ENCODE data around the gene NXF2B. TPM values are rescaled to one million over a fixed set of nuclear protein-coding genes. Genes with fewer than 3 reads are reported as not detected.

Gene NXF2B
- polyA plus RNA-seq, 2 of the 4 experiments (the other 2 are of a cell fraction), result not detected

Other genes starting within 250 kb of the NXF2B start
- not detected in 2 replicates for gene TCP11X1, start 224.7 kb downstream of the NXF2B start, polyA plus RNA-seq (2011; rRNA removed)
- gene TCP11X1, start 224.7 kb downstream of the NXF2B start, polyA plus RNA-seq (2017; fragmentation: RNase III; extraction: RNeasy Plus Mini Kit Qiagen cat#74134 plus additional on column Dnase treatment), result not detected in 3 replicates
- not detected in 2 replicates for gene NXF2, start 192.8 kb downstream of the NXF2B start, polyA plus RNA-seq (2011; rRNA removed)
- not detected in 3 replicates for gene NXF2, start 192.8 kb downstream of the NXF2B start, polyA plus RNA-seq (2017; fragmentation: RNase III; extraction: RNeasy Plus Mini Kit Qiagen cat#74134 plus additional on column Dnase treatment)
- gene TCP11X2, start 31.8 kb upstream of the NXF2B start, polyA plus RNA-seq (2011; rRNA removed), result not detected in 2 replicates
- gene TCP11X2, start 31.8 kb upstream of the NXF2B start, polyA plus RNA-seq (2017; fragmentation: RNase III; extraction: RNeasy Plus Mini Kit Qiagen cat#74134 plus additional on column Dnase treatment), result not detected in 3 replicates
- 0.30 and 1.2 TPM in 2 replicates for gene TMSB15A, start 76.7 kb upstream of the NXF2B start, polyA plus RNA-seq (2011; rRNA removed)
- gene TMSB15A, start 76.7 kb upstream of the NXF2B start, polyA plus RNA-seq (2017; fragmentation: RNase III; extraction: RNeasy Plus Mini Kit Qiagen cat#74134 plus additional on column Dnase treatment), result 0.46 to 0.48 TPM (median 0.46 TPM) in 3 replicates
- gene ARMCX5, start 159.5 kb upstream of the NXF2B start, polyA plus RNA-seq (2011; rRNA removed), result 23.7 and 24.6 TPM in 2 replicates
- gene ARMCX5, start 159.5 kb upstream of the NXF2B start, polyA plus RNA-seq (2017; fragmentation: RNase III; extraction: RNeasy Plus Mini Kit Qiagen cat#74134 plus additional on column Dnase treatment), result 8.2 to 10.5 TPM (median 8.9 TPM) in 3 replicates
- gene GPRASP1, start 211.5 kb upstream of the NXF2B start, polyA plus RNA-seq (2011; rRNA removed), result 0.78 and 0.87 TPM in 2 replicates
- gene GPRASP1, start 211.5 kb upstream of the NXF2B start, polyA plus RNA-seq (2017; fragmentation: RNase III; extraction: RNeasy Plus Mini Kit Qiagen cat#74134 plus additional on column Dnase treatment), result 0.47 to 0.63 TPM (median 0.50 TPM) in 3 replicates